Measurements from ENCODE around the gene PCDHGC3. TPM values are rescaled to one million over a fixed set of nuclear protein-coding genes. Genes with fewer than 3 reads are reported as not detected.

Gene PCDHGC3
- polyA plus RNA-seq, 1 of the 3 experiments (the other 2 are of a cell fraction), result 97.0 TPM

DNA sequence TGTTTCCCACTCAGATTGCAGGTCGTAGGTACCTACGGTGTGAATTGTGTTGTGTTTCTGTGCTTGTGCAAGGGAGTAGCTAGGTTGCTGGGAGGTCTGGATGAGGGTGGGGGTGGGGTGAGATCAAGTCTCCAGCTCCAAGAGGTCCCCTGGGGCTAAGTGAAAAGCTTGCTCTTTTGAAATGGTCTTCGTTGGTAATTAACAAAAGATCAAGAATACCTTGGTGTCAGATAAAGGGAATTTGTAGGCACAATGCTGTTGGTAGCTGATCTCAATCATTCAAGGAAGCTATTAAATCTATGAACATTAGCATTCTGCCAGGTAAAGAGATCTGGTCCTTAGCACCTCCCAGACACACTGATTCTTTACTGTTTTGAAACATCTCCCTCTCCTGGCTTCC is 8.1 kb downstream of the PCDHGC3 start:
- Histone ChIP-seq H3K9me3 (no peaks in the 10 kb centered on the region), H3K4me2 (peak overlapping the region; percentile 49; the same call in 1 of the 2 replicates), H3F3A (replicated peaks; ENCODE audit: insufficient read depth) (peaks cover 6% of the 10 kb centered on the region), H3K79me2 (ENCODE audit: insufficient read depth) (peaks cover 88% of the 10 kb centered on the region), H3K36me3 (replicated peaks in 1 of 2; ENCODE audit: control insufficient read depth in 1 of 2, insufficient read depth in 2 of 2, low read length in 1 of 2) (peaks cover 25 to 38% of the 10 kb centered on the region in 2 experiments), H3K27me3 (ENCODE audit: insufficient read depth) (no peaks in the 10 kb centered on the region), H2AFZ (ENCODE audit: low read depth) (no peak overlapping the region), H3K9me2 (no peaks in the 10 kb centered on the region), H3K4me1 (ENCODE audit: control insufficient read depth in 1 of 2, insufficient read depth in 2 of 2, low read depth in 1 of 2, low read length in 1 of 2) (peaks cover 22 to 45% of the 10 kb centered on the region in 2 experiments; a peak in 3 of 4 replicates), H3K9ac (no peak overlapping the region), H4K20me1 (ENCODE audit: insufficient read depth) (peaks cover 56% of the 10 kb centered on the region), H3K27ac (ENCODE audit: low read depth in 2 of 2, low read length in 1 of 2) (peak overlapping the region; percentile 11 to 91; a peak in 2 of 4 replicates), H3K4me3 (ENCODE audit: low read depth in 2 of 2, low read length in 1 of 2) (peak overlapping the region in 1 of 2 experiments; percentile 42; a peak in 2 of 4 replicates)
- TF ChIP-seq RFX5 (IDR thresholded peaks at IDR 0.05; ENCODE audit: low read length) (no peak), SIN3A (IDR thresholded peaks at IDR 0.05; ENCODE audit: borderline replicate concordance, low read depth, low read length) (no peak), TAF1 (IDR thresholded peaks at IDR 0.05; ENCODE audit: borderline replicate concordance, low read depth, low read length) (no peak), GATA2 (CRISPR knock-in tag; IDR thresholded peaks at IDR 0.05) (no peak)
- no peak for DNase-seq
- CTCF ChIA-PET, result interaction anchor here (1.0 to 7.9 kb wide), 9 partner anchors 8 to 298 kb away, joined by 3 to 75 read pairs (median 13); partner anchors contain the start of gene PCDHGC3
- POLR2A ChIA-PET, result interaction anchor here (1.0 to 3.3 kb wide), 4 partner anchors 8 to 74 kb away, joined by 3 to 14 read pairs (median 6); partner anchors contain the start of gene PCDHGC3
- WGBS (ENCODE audit: low lambda C conversion rate), result 62% methylated on average over 3 of the region's 3 CpGs

DNA sequence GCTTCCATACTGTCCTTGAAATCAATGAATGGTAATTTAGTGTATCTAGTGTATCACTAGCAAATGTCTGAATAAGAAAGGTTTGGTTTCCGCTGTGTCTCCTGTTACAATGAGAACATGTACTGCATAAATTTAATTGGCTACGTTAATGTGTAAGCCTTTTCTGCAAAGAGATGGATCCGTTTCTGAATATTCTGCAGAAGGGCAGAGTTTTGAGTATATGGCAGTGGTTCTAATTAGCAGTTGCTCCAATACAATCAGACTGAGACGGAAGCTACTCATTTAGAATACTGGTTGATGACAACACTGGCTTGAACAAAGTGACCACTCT is 8.5 kb downstream of the PCDHGC3 start:
- Histone ChIP-seq H3K4me2 (peak overlapping the region; percentile 49; the same call in 1 of the 2 replicates), H3K4me3 (ENCODE audit: low read depth in 2 of 2, low read length in 1 of 2) (peak overlapping the region in 1 of 2 experiments; percentile 42; a peak in 2 of 4 replicates)
- POLR2A ChIA-PET, result interaction anchor here (0.9 to 3.3 kb wide), 6 partner anchors 8 to 73 kb away, joined by 3 to 14 read pairs (median 6); partner anchors contain the start of gene PCDHGC3

More for the DNA sequence above, 8.5 kb downstream of the PCDHGC3 start:
- no peak overlapping the region for H3K9ac ChIP-seq
- peaks cover 88% of the 10 kb centered on the region for H3K79me2 ChIP-seq (ENCODE audit: insufficient read depth)
- H3K4me1 ChIP-seq (ENCODE audit: control insufficient read depth in 1 of 2, insufficient read depth in 2 of 2, low read depth in 1 of 2, low read length in 1 of 2), result peaks cover 25 to 44% of the 10 kb centered on the region in 2 experiments; a peak in 3 of 4 replicates
- CTCF ChIA-PET, result interaction anchor here (1.0 to 7.9 kb wide), 9 partner anchors 8 to 298 kb away, joined by 3 to 75 read pairs (median 13); partner anchors contain the start of gene PCDHGC3
- H3K27me3 ChIP-seq (ENCODE audit: insufficient read depth), result no peaks in the 10 kb centered on the region
- H3K9me2 ChIP-seq, result no peaks in the 10 kb centered on the region
- peaks cover 9% of the 10 kb centered on the region for H3F3A ChIP-seq (replicated peaks; ENCODE audit: insufficient read depth)
- no peak for DNase-seq
- H3K36me3 ChIP-seq (replicated peaks in 1 of 2; ENCODE audit: control insufficient read depth in 1 of 2, insufficient read depth in 2 of 2, low read length in 1 of 2), result peaks cover 25 to 37% of the 10 kb centered on the region in 2 experiments
- TF ChIP-seq, protein P1, sequence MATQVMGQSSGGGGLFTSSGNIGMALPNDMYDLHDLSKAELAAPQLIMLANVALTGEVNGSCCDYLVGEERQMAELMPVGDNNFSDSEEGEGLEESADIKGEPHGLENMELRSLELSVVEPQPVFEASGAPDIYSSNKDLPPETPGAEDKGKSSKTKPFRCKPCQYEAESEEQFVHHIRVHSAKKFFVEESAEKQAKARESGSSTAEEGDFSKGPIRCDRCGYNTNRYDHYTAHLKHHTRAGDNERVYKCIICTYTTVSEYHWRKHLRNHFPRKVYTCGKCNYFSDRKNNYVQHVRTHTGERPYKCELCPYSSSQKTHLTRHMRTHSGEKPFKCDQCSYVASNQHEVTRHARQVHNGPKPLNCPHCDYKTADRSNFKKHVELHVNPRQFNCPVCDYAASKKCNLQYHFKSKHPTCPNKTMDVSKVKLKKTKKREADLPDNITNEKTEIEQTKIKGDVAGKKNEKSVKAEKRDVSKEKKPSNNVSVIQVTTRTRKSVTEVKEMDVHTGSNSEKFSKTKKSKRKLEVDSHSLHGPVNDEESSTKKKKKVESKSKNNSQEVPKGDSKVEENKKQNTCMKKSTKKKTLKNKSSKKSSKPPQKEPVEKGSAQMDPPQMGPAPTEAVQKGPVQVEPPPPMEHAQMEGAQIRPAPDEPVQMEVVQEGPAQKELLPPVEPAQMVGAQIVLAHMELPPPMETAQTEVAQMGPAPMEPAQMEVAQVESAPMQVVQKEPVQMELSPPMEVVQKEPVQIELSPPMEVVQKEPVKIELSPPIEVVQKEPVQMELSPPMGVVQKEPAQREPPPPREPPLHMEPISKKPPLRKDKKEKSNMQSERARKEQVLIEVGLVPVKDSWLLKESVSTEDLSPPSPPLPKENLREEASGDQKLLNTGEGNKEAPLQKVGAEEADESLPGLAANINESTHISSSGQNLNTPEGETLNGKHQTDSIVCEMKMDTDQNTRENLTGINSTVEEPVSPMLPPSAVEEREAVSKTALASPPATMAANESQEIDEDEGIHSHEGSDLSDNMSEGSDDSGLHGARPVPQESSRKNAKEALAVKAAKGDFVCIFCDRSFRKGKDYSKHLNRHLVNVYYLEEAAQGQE (IDR thresholded peaks at IDR 0.05; ENCODE audit: low read depth, low read length), result no peak
- no peak for TF ChIP-seq POLR2AphosphoS5 (IDR thresholded peaks at IDR 0.05; ENCODE audit: low read depth, low read length)
- 33% methylated on average over 4 of the region's 4 CpGs for whole genome bisulfite sequencing (ENCODE audit: low lambda C conversion rate)
- H2AFZ ChIP-seq (ENCODE audit: low read depth), result no peak overlapping the region
- no peaks in the 10 kb centered on the region for H3K9me3 ChIP-seq
- peak overlapping the region; percentile 11 to 91; a peak in 2 of 4 replicates for H3K27ac ChIP-seq (ENCODE audit: low read depth in 2 of 2, low read length in 1 of 2)
- peaks cover 57% of the 10 kb centered on the region for H4K20me1 ChIP-seq (ENCODE audit: insufficient read depth)
